Measurements from ENCODE around the gene GAB4. TPM values are rescaled to one million over a fixed set of nuclear protein-coding genes. Genes with fewer than 3 reads are reported as not detected.
A peak's percentile ranks its signal among the peaks of the same experiment; 100 is the strongest.

GAB4 gene
- total RNA-seq (2014; rRNA removed; shearing (Covaris generic)) = 1.5 and 2.7 TPM in 2 replicates
- polyA plus RNA-seq (2016; fragmentation: Nextera tagmentation; extraction: Ambion mirVana) = 0.37 and 1.7 TPM in 2 replicates
- long read RNA-seq = 0 reads

GRCh38 chr22:17007852-17008731 lies at the start of gene GAB4:
Gene GAB4 (minus strand): TSS chr22:17008222. CDS start chr22:17008114, 108 bp downstream.
- H3K27ac Mint-ChIP-seq = no peak within 1 kb of the TSS
- H3K27ac ChIP-seq (ENCODE audit: low read depth) = no peak within 1 kb of the TSS
- H3K27me3 ChIP-seq (ENCODE audit: insufficient read depth) = peaks cover 72% of the 10 kb centered on the region
- H3K36me3 ChIP-seq (ENCODE audit: insufficient read depth) = no peaks in the 10 kb centered on the region
- peaks cover 90% of the 10 kb centered on the region for H3K9me3 Mint-ChIP-seq
- ATAC-seq (no peak; the same call in 2 of the 3 replicates), DNase-seq (ENCODE audit: low spot score) (peak; percentile 39)
- peak within 1 kb of the TSS; percentile 66 for H3K4me3 ChIP-seq
- peaks cover 4% of the 10 kb centered on the region; the same call in 2 of the 3 replicates for H3K36me3 Mint-ChIP-seq (ENCODE audit: low read depth)
- H3K4me3 Mint-ChIP-seq = peak within 1 kb of the TSS; percentile 53
- H3K4me1 ChIP-seq (ENCODE audit: insufficient read depth) = no peaks in the 10 kb centered on the region
- no peaks in the 10 kb centered on the region for H3K4me1 Mint-ChIP-seq
- peaks cover 34% of the 10 kb centered on the region for H3K27me3 Mint-ChIP-seq (ENCODE audit: insufficient read depth, low read depth, poor library complexity)
- no peaks in the 10 kb centered on the region for H3F3A ChIP-seq (replicated peaks; ENCODE audit: low read depth)
- H4K20me1 ChIP-seq (replicated peaks; ENCODE audit: insufficient read depth) = no peaks in the 10 kb centered on the region; the same call in 1 of the 2 replicates
- no peaks in the 10 kb centered on the region for H3K79me2 ChIP-seq (replicated peaks; ENCODE audit: insufficient read depth)
- H2AFZ ChIP-seq = peak within 1 kb of the TSS; percentile 93
- no peaks in the 10 kb centered on the region for H3K9me2 ChIP-seq (ENCODE audit: insufficient read depth)
- H3K4me2 ChIP-seq = peak within 1 kb of the TSS; percentile 84
- TF ChIP-seq CREB1 (CRISPR knock-in tag; IDR thresholded peaks at IDR 0.05; ENCODE audit: low read depth) = no peak
- no peak for TF ChIP-seq POLR2AphosphoS5 (IDR thresholded peaks at IDR 0.05; ENCODE audit: low read depth)
- no peak for TF ChIP-seq ETS1 (IDR thresholded peaks at IDR 0.05)

GRCh38 chr22:17056807-17057206 lies 48.8 kb upstream of the GAB4 start:
- Histone ChIP-seq H3K27me3 (ENCODE audit: insufficient read depth) (no peaks in the 10 kb centered on the region), H3K79me2 (replicated peaks; ENCODE audit: insufficient read depth) (no peaks in the 10 kb centered on the region), H3K9me2 (ENCODE audit: insufficient read depth) (no peaks in the 10 kb centered on the region), H4K20me1 (replicated peaks; ENCODE audit: insufficient read depth) (no peaks in the 10 kb centered on the region), H2AFZ (no peak overlapping the region), H3K4me2 (no peak overlapping the region), H3K27ac (ENCODE audit: low read depth) (no peak overlapping the region), H3K4me3 (no peak overlapping the region), H3K4me1 (ENCODE audit: insufficient read depth) (no peaks in the 10 kb centered on the region), H3K36me3 (ENCODE audit: insufficient read depth) (no peaks in the 10 kb centered on the region), H3F3A (replicated peaks; ENCODE audit: low read depth) (no peaks in the 10 kb centered on the region)
- Mint-ChIP-seq H3K4me1 (no peaks in the 10 kb centered on the region), H3K9me3 (peaks cover 8% of the 10 kb centered on the region; the same call in 2 of the 3 replicates), H3K4me3 (no peak overlapping the region), H3K27me3 (ENCODE audit: insufficient read depth, low read depth, poor library complexity) (peaks cover 11% of the 10 kb centered on the region), H3K27ac (no peak overlapping the region), H3K36me3 (ENCODE audit: low read depth) (no peaks in the 10 kb centered on the region)
- DNase-seq (ENCODE audit: low spot score) (no peak), ATAC-seq (no peak)
- no peak for TF ChIP-seq ZNF114 (CRISPR knock-in tag; IDR thresholded peaks at IDR 0.05)
- TF ChIP-seq POLR2AphosphoS5 (IDR thresholded peaks at IDR 0.05; ENCODE audit: low read depth) = no peak
- no peak for TF ChIP-seq JUNB (IDR thresholded peaks at IDR 0.05; ENCODE audit: unreplicated experiment)
- TF ChIP-seq ZNF462 (CRISPR knock-in tag; IDR thresholded peaks at IDR 0.05) = no peak
- no peak for TF ChIP-seq ETS1 (IDR thresholded peaks at IDR 0.05)
- no peak for TF ChIP-seq CREB1 (CRISPR knock-in tag; IDR thresholded peaks at IDR 0.05; ENCODE audit: low read depth)
- no peak for TF ChIP-seq CTCF (conservative IDR thresholded peaks at IDR 0.05; ENCODE audit: low read depth in 2 of 2)
- TF ChIP-seq EZH2 (IDR thresholded peaks at IDR 0.05; ENCODE audit: low read depth, unreplicated experiment) = no peak
- no peak for TF ChIP-seq STAT1 (IDR thresholded peaks at IDR 0.05; ENCODE audit: unreplicated experiment)
